Thymus (tissue), 11 donors: ENCODE results near the gene MRPL28. TPM values are rescaled to one million over a fixed set of nuclear protein-coding genes. Genes with fewer than 3 reads are reported as not detected.
"Not testable (repeated sequence)": the region's sequence is repeated elsewhere in the genome, so short reads cannot be mapped to it uniquely, and the experiment has no call there.

Source experiments
- DNase-seq, 9 donors: peaks; one replicate each; pipeline ENCODE4 v3.0.0-alpha.2; 2013; ENCODE audit warnings: low spot score in 9 of 9, low read depth in 6 of 9, missing footprints in 1 of 9
- H3K27ac ChIP-seq, 2 donors: one replicate each; pipeline ENCODE4 v1.5.1; 2013; ENCODE audit warnings: control low read depth in 1 of 2, low read depth in 1 of 2, low read length in 1 of 2, mild to moderate bottlenecking in 1 of 2, moderate library complexity in 1 of 2
- H3K27me3 ChIP-seq, 2 donors: one replicate each; pipeline ENCODE4 v1.5.1; 2013; ENCODE audit warnings: low read length in 1 of 2; ENCODE audit not compliant: control insufficient read depth in 2 of 2, insufficient read depth in 1 of 2
- H3K36me3 ChIP-seq, 2 donors: one replicate each; pipeline ENCODE4 v1.5.1; 2013; ENCODE audit warnings: low read length in 1 of 2, mild to moderate bottlenecking in 1 of 2, moderate library complexity in 1 of 2; ENCODE audit not compliant: control insufficient read depth in 2 of 2, insufficient read depth in 2 of 2
- H3K4me1 ChIP-seq, 2 donors: one replicate each; pipeline ENCODE4 v1.5.1; 2013; ENCODE audit warnings: low read length in 2 of 2; ENCODE audit not compliant: control insufficient read depth in 2 of 2, insufficient read depth in 2 of 2
- H3K4me3 ChIP-seq, 2 donors: one replicate each; pipeline ENCODE4 v1.5.1; 2013; ENCODE audit warnings: low read length in 2 of 2, control low read depth in 1 of 2, mild to moderate bottlenecking in 1 of 2
- H3K9me3 ChIP-seq, 2 donors: one replicate each; pipeline ENCODE4 v1.5.1; 2013; ENCODE audit warnings: low read length in 1 of 2, mild to moderate bottlenecking in 1 of 2; ENCODE audit not compliant: control insufficient read depth in 2 of 2, insufficient read depth in 1 of 2
- WGBS: extraction: QIAGEN DNeasy Blood & Tissue Kit; methylation state at CpG from one replicate; pipeline ENCODE4 v1.1.7; 2013; 5-methylcytosine and 5-hydroxymethylcytosine counted together
- polyA plus RNA-seq: library from polyadenylated mRNA; stranded (reverse); fragments of 200-250 nt; gene quantifications from one replicate; pipeline ENCODE4 v1.2.3, GENCODE V29; 2013
- total RNA-seq: library from RNA; stranded (reverse); fragments of 120-200 nt; gene quantifications from one replicate; pipeline ENCODE4 v1.2.4, GENCODE V29; 2013
- donor health status: healthy.

MRPL28 gene
- total and polyA plus RNA-seq, 2 donors: 64.2 to 79.4 TPM

- Histone ChIP-seq H3K4me1 (peaks cover 8 to 28% of the 10 kb centered on the region in 2 donors), H3K4me3 (no peak overlapping the region), H3K27me3 (no peaks in the 10 kb centered on the region), H3K36me3 (peaks cover 16 to 20% of the 10 kb centered on the region in 2 donors), H3K27ac (no peak overlapping the region), H3K9me3 (peaks cover 0 to 2% of the 10 kb centered on the region in 2 donors)
- DNase-seq: no peak
- 88% methylated on average over 8 of the region's 8 CpGs for WGBS
Observed at GRCh38 chr16:350203-350602, 20.1 kb downstream of the MRPL28 start.

GRCh38 chr16:349211-349610, 21.1 kb downstream of the MRPL28 start:
- H3K27me3 ChIP-seq: no peaks in the 10 kb centered on the region
- peaks cover 23 to 28% of the 10 kb centered on the region in 2 donors for H3K36me3 ChIP-seq
- H3K27ac ChIP-seq: no peak overlapping the region
- H3K9me3 ChIP-seq: no peaks in the 10 kb centered on the region
- H3K4me3 ChIP-seq: no peak overlapping the region
- WGBS: 98% methylated on average over 7 of the region's 7 CpGs
- peaks cover 8 to 19% of the 10 kb centered on the region in 2 donors for H3K4me1 ChIP-seq
- DNase-seq: no peak

GRCh38 chr16:348495-348894, 21.8 kb downstream of the MRPL28 start:
- H3K4me3 ChIP-seq, H3K27me3 ChIP-seq, H3K9me3 ChIP-seq, H3K27ac ChIP-seq, DNase-seq: not testable (repeated sequence)
- peaks cover 23 to 28% of the 10 kb centered on the region in 2 donors for H3K36me3 ChIP-seq
- WGBS: 97% methylated on average over 10 of the region's 10 CpGs
- H3K4me1 ChIP-seq: peaks cover 8 to 15% of the 10 kb centered on the region in 2 donors

- Histone ChIP-seq H3K27me3 (no peaks in the 10 kb centered on the region), H3K4me3 (no peak overlapping the region), H3K9me3 (no peaks in the 10 kb centered on the region), H3K36me3 (peaks cover 23 to 31% of the 10 kb centered on the region in 2 donors), H3K4me1 (peaks cover 8 to 12% of the 10 kb centered on the region in 2 donors), H3K27ac (no peak overlapping the region)
- WGBS: 98% methylated on average over 6 of the region's 6 CpGs
- no peak for DNase-seq
Observed at GRCh38 chr16:347203-347602, 23.1 kb downstream of the MRPL28 start.

- H3K4me3 ChIP-seq: no peak overlapping the region
- H3K4me1 ChIP-seq: peaks cover 3 to 10% of the 10 kb centered on the region in 2 donors
- H3K27me3 ChIP-seq: no peaks in the 10 kb centered on the region
- no peaks in the 10 kb centered on the region for H3K9me3 ChIP-seq
- H3K36me3 ChIP-seq: peaks cover 23 to 31% of the 10 kb centered on the region in 2 donors
- WGBS: 98% methylated on average over 15 of the region's 15 CpGs
- DNase-seq: no peak
- H3K27ac ChIP-seq: no peak overlapping the region
Observed at GRCh38 chr16:346587-346986, 23.8 kb downstream of the MRPL28 start.

GRCh38 chr16:345772-346171, 24.6 kb downstream of the MRPL28 start:
- H3K36me3 ChIP-seq: peaks cover 23 to 31% of the 10 kb centered on the region in 2 donors
- H3K4me1 ChIP-seq: peaks cover 0 to 2% of the 10 kb centered on the region in 2 donors
- no peaks in the 10 kb centered on the region for H3K9me3 ChIP-seq
- whole genome bisulfite sequencing: 99% methylated on average over 11 of the region's 11 CpGs
- no peak for DNase-seq
- no peaks in the 10 kb centered on the region for H3K27me3 ChIP-seq
- no peak overlapping the region for H3K4me3 ChIP-seq
- no peak overlapping the region for H3K27ac ChIP-seq

- no peak for DNase-seq
- H3K36me3 ChIP-seq: peaks cover 20 to 31% of the 10 kb centered on the region in 2 donors
- peaks cover 0 to 12% of the 10 kb centered on the region in 2 donors for H3K4me1 ChIP-seq
Observed at GRCh38 chr16:342455-343213, 27.7 kb downstream of the MRPL28 start.

GRCh38 chr16:341974-342336, 28.4 kb downstream of the MRPL28 start:
- H3K27me3 ChIP-seq, H3K4me3 ChIP-seq, H3K27ac ChIP-seq, H3K9me3 ChIP-seq, DNase-seq: not testable (repeated sequence)
- 93% methylated on average over 12 of the region's 13 CpGs for WGBS
- Histone ChIP-seq H3K4me1 (peaks cover 0 to 12% of the 10 kb centered on the region in 2 donors), H3K36me3 (peaks cover 19 to 25% of the 10 kb centered on the region in 2 donors)

More at GRCh38 chr16:342455-343213, 27.7 kb downstream of the MRPL28 start:
- no peaks in the 10 kb centered on the region for H3K9me3 ChIP-seq
- no peak overlapping the region for H3K27ac ChIP-seq
- H3K4me3 ChIP-seq: no peak overlapping the region
- WGBS: 92% methylated on average over 18 of the region's 18 CpGs
- H3K27me3 ChIP-seq: no peaks in the 10 kb centered on the region

- H3K9me3 ChIP-seq, H3K27ac ChIP-seq, H3K4me3 ChIP-seq, H3K27me3 ChIP-seq, DNase-seq: not testable (repeated sequence)
- H3K36me3 ChIP-seq: peaks cover 13 to 19% of the 10 kb centered on the region in 2 donors
- WGBS: 97% methylated on average over 46 of the region's 47 CpGs
- peaks cover 0 to 12% of the 10 kb centered on the region in 2 donors for H3K4me1 ChIP-seq
Observed at GRCh38 chr16:341095-341973, 29.0 kb downstream of the MRPL28 start.
